ENCODE results near the gene LNPK.

LNPK gene

DNA sequence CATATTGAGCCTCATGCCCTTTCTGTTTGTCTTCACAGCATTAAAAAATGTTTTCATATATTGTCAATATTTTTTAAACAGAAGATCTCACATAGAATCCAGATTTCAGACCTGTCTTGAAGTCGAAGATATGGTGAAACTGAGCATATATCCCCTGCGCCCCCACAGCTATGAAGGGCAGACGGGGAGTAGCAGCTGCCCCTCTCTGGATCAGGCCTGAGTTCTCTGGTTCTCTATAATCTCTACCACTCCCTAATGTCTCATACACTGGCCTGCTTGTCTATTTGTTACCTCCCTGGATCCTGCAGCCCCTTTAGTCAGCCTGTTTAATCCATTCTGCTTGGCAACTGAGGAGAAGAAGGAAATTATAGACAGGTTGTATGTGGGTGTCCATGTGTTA is 122.4 kb downstream of the LNPK start:
- no peak overlapping the region for H3K4me3 ChIP-seq (replicated peaks in 1 of 2; ENCODE audit: low read depth in 2 of 2, low read length in 2 of 2)
- TF ChIP-seq, protein P1, sequence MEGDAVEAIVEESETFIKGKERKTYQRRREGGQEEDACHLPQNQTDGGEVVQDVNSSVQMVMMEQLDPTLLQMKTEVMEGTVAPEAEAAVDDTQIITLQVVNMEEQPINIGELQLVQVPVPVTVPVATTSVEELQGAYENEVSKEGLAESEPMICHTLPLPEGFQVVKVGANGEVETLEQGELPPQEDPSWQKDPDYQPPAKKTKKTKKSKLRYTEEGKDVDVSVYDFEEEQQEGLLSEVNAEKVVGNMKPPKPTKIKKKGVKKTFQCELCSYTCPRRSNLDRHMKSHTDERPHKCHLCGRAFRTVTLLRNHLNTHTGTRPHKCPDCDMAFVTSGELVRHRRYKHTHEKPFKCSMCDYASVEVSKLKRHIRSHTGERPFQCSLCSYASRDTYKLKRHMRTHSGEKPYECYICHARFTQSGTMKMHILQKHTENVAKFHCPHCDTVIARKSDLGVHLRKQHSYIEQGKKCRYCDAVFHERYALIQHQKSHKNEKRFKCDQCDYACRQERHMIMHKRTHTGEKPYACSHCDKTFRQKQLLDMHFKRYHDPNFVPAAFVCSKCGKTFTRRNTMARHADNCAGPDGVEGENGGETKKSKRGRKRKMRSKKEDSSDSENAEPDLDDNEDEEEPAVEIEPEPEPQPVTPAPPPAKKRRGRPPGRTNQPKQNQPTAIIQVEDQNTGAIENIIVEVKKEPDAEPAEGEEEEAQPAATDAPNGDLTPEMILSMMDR (IDR thresholded peaks at IDR 0.05; ENCODE audit: low read depth, low read length), result no peak

DNA sequence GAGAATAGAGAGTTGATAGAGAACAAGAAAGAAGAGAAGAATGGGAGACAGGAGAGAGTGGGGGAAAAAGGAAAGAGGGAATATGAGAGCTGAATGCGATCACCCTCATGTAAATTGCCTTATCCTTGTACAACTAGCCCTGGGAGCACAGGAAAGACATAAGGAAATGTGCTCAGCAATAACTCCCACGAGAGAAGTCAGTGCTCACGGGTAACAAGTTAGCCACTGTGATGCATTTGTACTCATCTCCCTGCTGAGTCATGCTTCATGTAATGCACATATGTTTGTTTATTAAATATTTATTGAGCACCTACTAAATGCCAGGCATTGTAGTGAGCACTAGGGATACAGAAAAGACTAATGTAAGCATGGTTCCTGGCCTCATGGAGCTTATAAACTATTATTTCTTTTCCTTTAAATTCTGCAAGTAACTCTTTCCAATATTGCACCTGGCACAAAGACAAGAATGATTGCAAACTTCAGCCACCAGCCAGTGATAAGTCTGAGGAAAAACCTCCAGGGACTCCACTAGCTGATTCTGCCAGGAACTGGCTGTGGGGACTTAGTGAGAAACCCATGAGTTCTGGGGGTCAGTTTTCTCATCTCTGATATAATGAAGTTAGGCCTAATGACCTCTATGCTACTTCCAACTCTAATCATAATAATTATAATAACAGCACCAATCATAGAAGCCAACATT is 124.1 kb downstream of the LNPK start:
- TF ChIP-seq, protein P1 (IDR thresholded peaks at IDR 0.05; ENCODE audit: low read depth, low read length), result no peak
- peak in 1 of 2 donors; percentile 56 for DNase-seq (ENCODE audit: low read depth in 2 of 2)

More for the DNA sequence above, 122.4 kb downstream of the LNPK start:
- no peak for DNase-seq (ENCODE audit: low read depth in 2 of 2)

DNA sequence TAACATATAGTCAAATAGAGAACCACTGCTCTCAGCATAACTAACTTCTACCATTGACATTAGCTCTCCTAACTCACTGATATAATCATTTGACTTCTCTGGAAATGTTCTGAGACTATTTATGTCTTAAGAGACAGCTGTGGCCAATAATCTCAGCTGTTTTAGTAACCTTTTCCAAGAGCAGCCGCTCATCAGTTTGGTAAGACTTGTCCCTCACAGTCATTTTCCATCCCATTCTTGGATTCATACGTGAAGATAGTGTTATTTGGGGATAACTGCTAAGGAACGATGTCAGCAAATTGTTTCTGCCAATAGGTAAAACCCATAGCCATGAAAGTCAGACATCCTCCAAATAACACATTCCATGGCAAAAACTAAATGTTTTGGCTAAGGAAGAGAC is 127.8 kb downstream of the LNPK start:
- TF ChIP-seq, protein P1 (IDR thresholded peaks at IDR 0.05; ENCODE audit: low read depth, low read length), result no peak
- DNase-seq (ENCODE audit: low read depth in 2 of 2), result no peak
- no peak overlapping the region for H3K4me3 ChIP-seq (replicated peaks in 1 of 2; ENCODE audit: low read depth in 2 of 2, low read length in 2 of 2)

More for the DNA sequence above, 124.1 kb downstream of the LNPK start:
- no peak overlapping the region for H3K4me3 ChIP-seq (replicated peaks in 1 of 2; ENCODE audit: low read depth in 2 of 2, low read length in 2 of 2)

Measured in cardiac fibroblast (primary cell).